Tongue (tissue), 2 donors: Measurements from ENCODE around the gene PEAK3. TPM values are rescaled to one million over a fixed set of nuclear protein-coding genes. Genes with fewer than 3 reads are reported as not detected.

Source experiments
- small RNA-seq: library from RNA; depleted of rRNA; stranded (forward); fragments of <200 nt; gene quantifications from one replicate; pipeline ENCODE3, GENCODE V24; 2014; ENCODE audit warnings: low replicate concordance
- total RNA-seq: library from RNA; depleted of rRNA; stranded (reverse); fragments of >200 nt; gene quantifications from one replicate; pipeline ENCODE4 v1.2.3, GENCODE V29; 2014

The PEAK3 gene
- total RNA-seq, 1 donor from 2014 or later, result not detected

Small RNA genes within 50 kb of the gene (small RNA-seq; reads per million reads assigned to genes)
- gene MIR1227, result not detected

Other genes with a start within 250 kb of the PEAK3 start
- 115 TPM for gene MKNK2, start 230.9 kb downstream of the PEAK3 start, total RNA-seq
- gene MOB3A, start 185.8 kb downstream of the PEAK3 start, total RNA-seq, result 24.4 TPM
- 3.1 TPM for gene IZUMO4, start 185.3 kb downstream of the PEAK3 start, total RNA-seq
- gene AP3D1, start 130.6 kb downstream of the PEAK3 start, total RNA-seq, result 44.9 TPM
- 16.9 TPM for gene DOT1L, start 118.2 kb downstream of the PEAK3 start, total RNA-seq
- 88.1 TPM for gene PLEKHJ1, start 45.8 kb downstream of the PEAK3 start, total RNA-seq
- gene SF3A2, start 45.4 kb downstream of the PEAK3 start, total RNA-seq, result 44.8 TPM
- 1.4 TPM for gene AMH, start 32.9 kb downstream of the PEAK3 start, total RNA-seq
- 67.8 TPM for gene JSRP1, start 25.8 kb downstream of the PEAK3 start, total RNA-seq
- gene LINGO3, start 26.0 kb upstream of the PEAK3 start, total RNA-seq, result 0.21 TPM
- 88.5 TPM for gene LSM7, start 46.4 kb upstream of the PEAK3 start, total RNA-seq
- 49.2 TPM for gene SPPL2B, start 46.5 kb upstream of the PEAK3 start, total RNA-seq
- gene TMPRSS9, start 78.1 kb upstream of the PEAK3 start, total RNA-seq, result 0.31 TPM
- gene TIMM13, start 145.4 kb upstream of the PEAK3 start, total RNA-seq, result 47.2 TPM
- 71.3 TPM for gene LMNB2, start 174.8 kb upstream of the PEAK3 start, total RNA-seq
- 32.4 TPM for gene GADD45B, start 194.0 kb upstream of the PEAK3 start, total RNA-seq